ENCODE measurements around the gene TEKTIP1. TPM values are rescaled to one million over a fixed set of nuclear protein-coding genes. Genes with fewer than 3 reads are reported as not detected.
A peak's percentile ranks its signal among the peaks of the same experiment; 100 is the strongest.

The TEKTIP1 gene
- total and polyA plus RNA-seq, 2 donors (not counting 1 experiment from before 2014, with no cell fraction given): 6.3 to 17.3 TPM

- H3K4me3 ChIP-seq (ENCODE audit: control extremely low read depth in 1 of 5, extremely low read depth in 1 of 5, insufficient read depth in 1 of 5, low read depth in 2 of 5, low read length in 4 of 5): no peak overlapping the region
- no peak for TF ChIP-seq EZH2 (IDR thresholded peaks at IDR 0.05; ENCODE audit: borderline replicate concordance, insufficient read depth, low read depth, low read length, poor library complexity, severe bottlenecking)
- TF ChIP-seq CTCF (IDR thresholded peaks at IDR 0.05): no peak
- H4K20me1 ChIP-seq (ENCODE audit: control insufficient read depth, insufficient read depth, low read length, poor library complexity, severe bottlenecking): peaks cover 21% of the 10 kb centered on the region
- H3K9me3 ChIP-seq (ENCODE audit: control extremely low read depth in 1 of 3, control insufficient read depth in 2 of 3, insufficient read depth in 1 of 3, low read length in 2 of 3): no peaks in the 10 kb centered on the region
- no peak overlapping the region for H3K4me2 ChIP-seq (replicated peaks; ENCODE audit: low read depth, low read length, poor library complexity, severe bottlenecking)
- CTCF ChIA-PET: no interaction called here
- peaks cover 0 to 44% of the 10 kb centered on the region in 2 experiments for H3K36me3 ChIP-seq (replicated peaks in 1 of 2; ENCODE audit: control extremely low read depth in 1 of 2, control insufficient read depth in 1 of 2, extremely low read depth in 1 of 2, insufficient read depth in 2 of 2, low read length in 1 of 2)
- no peak overlapping the region for H3K27ac ChIP-seq (ENCODE audit: low read length in 2 of 2)
- intact Hi-C loops (cut with micrococcal nuclease): no loop called here
- over 99% methylated on average over 7 of the region's 12 CpGs for WGBS (ENCODE audit: insufficient coverage)
- H2AFZ ChIP-seq (ENCODE audit: insufficient read depth, low read depth, low read length, poor library complexity, severe bottlenecking): no peak overlapping the region
- H3K27ac Mint-ChIP-seq: peak overlapping the region; percentile 32
- H3K9ac ChIP-seq (ENCODE audit: low read length): no peak overlapping the region
- H3K27me3 ChIP-seq (replicated peaks in 1 of 4; ENCODE audit: control extremely low read depth in 1 of 4, control insufficient read depth in 3 of 4, insufficient read depth in 4 of 4, low read length in 3 of 4): no peaks in the 10 kb centered on the region
- POLR2A ChIA-PET: interaction anchor here (1.2 kb wide), 1 partner anchor 23 kb away, joined by 6 read pairs; no protein-coding TSS in a partner anchor
- DNase-seq (no peak), ATAC-seq (ENCODE audit: low read depth) (no peak)
- H3K4me3 Mint-ChIP-seq: no peak overlapping the region
- H3K9me3 Mint-ChIP-seq (ENCODE audit: insufficient read depth): no peaks in the 10 kb centered on the region
- H3K27me3 Mint-ChIP-seq: no peaks in the 10 kb centered on the region
- peaks cover 7% of the 10 kb centered on the region for H3K79me2 ChIP-seq (ENCODE audit: control insufficient read depth, insufficient read depth, low read length)
- no peaks in the 10 kb centered on the region for H3K4me1 Mint-ChIP-seq
- no peaks in the 10 kb centered on the region for H3K4me1 ChIP-seq (ENCODE audit: control insufficient read depth in 2 of 2, insufficient read depth in 2 of 2, low read length in 2 of 2)
Measured at GRCh38 chr19:3533563-3534216, 5.3 kb upstream of the TEKTIP1 start.

Data from B cell (primary cell).